ENCODE measurements around the gene UNC5B.

The UNC5B gene

DNA sequence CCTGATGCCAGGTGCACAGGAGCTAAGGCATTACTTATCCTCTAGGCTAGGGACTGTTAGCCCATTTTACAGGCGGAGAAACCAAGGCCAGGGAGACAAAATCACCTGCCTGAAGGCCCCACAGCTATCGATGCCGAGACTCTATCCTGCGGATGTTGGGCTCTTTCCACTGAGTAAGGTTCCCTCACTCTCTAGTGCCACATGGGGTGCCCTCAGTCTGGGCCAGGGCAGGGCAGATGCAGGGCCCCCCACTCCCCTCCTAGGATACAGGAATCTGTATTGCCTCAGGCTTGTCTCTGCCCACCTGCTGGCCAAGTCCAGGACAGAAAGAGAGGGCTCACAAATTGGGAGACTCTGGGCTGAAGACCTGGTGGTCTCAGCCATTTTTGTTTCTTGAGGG lies 45.7 kb downstream of the UNC5B start:
- TF ChIP-seq, protein P1, sequence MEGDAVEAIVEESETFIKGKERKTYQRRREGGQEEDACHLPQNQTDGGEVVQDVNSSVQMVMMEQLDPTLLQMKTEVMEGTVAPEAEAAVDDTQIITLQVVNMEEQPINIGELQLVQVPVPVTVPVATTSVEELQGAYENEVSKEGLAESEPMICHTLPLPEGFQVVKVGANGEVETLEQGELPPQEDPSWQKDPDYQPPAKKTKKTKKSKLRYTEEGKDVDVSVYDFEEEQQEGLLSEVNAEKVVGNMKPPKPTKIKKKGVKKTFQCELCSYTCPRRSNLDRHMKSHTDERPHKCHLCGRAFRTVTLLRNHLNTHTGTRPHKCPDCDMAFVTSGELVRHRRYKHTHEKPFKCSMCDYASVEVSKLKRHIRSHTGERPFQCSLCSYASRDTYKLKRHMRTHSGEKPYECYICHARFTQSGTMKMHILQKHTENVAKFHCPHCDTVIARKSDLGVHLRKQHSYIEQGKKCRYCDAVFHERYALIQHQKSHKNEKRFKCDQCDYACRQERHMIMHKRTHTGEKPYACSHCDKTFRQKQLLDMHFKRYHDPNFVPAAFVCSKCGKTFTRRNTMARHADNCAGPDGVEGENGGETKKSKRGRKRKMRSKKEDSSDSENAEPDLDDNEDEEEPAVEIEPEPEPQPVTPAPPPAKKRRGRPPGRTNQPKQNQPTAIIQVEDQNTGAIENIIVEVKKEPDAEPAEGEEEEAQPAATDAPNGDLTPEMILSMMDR (IDR thresholded peaks at IDR 0.05; ENCODE audit: low read depth, low read length, missing control alignments): no peak
- H3K4me3 ChIP-seq (replicated peaks; ENCODE audit: low read depth, low read length): no peak overlapping the region
- no peak for DNase-seq (ENCODE audit: extremely low read depth, low read depth)

DNA sequence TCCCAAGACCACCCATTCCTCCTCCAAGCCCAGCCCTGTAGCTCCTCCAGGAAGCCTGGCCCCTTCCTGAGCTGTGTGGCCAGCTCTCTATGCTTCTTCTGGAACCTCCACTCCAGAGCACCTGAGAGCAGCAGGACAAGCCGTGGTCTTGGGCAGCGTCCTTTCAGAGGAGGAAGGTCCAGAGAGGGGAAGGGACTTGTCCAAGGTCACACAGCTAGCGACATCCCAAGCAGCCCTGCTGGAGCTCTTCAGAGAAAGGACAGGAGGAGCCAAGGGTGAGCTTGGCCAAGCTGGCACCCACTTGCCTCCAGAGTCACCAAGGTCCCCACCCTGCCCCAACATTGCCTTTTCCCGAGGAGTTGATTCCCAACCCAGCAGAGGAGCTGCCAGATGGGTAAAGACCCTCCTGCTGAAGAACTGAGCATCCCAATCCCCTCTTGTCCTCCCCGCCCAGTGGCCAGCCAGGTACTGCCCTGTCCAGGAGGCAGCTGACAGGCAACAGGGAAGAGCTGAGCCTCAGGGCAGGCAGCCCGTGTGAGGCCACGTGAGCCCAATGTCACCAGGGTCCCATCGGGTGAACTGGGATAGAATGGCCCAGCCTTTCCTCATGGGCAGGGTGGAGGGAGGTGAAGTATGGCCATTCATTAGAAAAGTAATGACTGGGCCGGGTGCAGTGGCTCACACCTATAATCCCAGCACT lies 46.2 kb downstream of the UNC5B start:
- no peak for DNase-seq (ENCODE audit: extremely low read depth, low read depth)
- TF ChIP-seq, protein P1 (IDR thresholded peaks at IDR 0.05; ENCODE audit: low read depth, low read length, missing control alignments): no peak
- H3K4me3 ChIP-seq (replicated peaks; ENCODE audit: low read depth, low read length): no peak overlapping the region

DNA sequence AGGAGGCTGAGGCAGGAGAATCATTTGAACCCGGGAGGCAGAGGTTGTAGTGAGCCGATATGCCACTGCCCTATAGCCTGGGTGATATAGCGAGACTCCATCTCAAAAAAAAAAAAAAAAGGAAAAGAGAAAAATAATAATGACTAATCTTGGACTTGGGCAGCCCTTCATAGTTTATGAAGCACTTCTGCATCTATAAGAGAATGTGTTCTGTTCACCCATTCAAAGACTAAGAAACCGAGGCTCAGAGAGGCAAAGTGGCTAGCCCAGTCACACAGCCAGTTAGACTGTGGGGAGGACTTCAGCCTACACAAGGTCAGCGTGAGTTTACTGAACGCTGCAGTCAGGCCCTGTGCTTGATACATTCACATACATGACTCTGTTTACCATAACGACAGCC lies 46.9 kb downstream of the UNC5B start:
- no peak overlapping the region for H3K4me3 ChIP-seq (replicated peaks; ENCODE audit: low read depth, low read length)
- TF ChIP-seq, protein P1 (IDR thresholded peaks at IDR 0.05; ENCODE audit: low read depth, low read length, missing control alignments): no peak
- no peak for DNase-seq (ENCODE audit: extremely low read depth, low read depth)

DNA sequence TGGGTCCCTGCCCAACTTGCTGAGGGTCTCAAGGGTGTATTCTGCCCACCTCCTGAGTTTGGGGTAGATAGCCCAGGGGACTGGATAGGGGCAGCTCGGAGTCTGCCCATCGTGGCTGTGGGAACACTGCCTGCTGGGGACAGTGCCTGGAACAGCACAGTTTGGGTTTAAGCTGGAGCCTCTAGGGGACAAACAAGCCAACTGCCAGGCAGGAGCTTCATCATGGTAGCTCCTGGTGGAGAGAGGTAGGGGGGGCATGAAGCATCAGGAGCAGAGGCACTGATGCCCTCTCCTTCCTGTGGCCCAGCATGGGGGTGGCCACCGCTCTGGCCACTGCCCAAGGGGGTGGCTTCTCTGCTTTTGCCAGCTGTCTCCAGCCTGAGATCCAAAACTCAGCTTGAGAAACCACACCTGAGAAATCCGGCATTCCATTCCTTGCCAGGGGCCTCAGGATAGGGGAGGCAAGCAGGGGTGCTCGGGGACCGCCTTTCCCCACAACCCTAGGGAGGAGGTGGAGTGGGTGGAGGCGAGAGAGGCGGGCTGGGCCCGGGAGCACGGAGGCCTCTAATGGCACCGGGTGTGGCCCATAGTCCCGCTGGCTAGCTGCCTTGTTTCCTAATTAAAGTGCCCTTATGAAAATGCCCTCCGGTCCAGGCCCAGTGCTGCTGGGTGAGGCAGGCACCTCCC lies 47.6 kb downstream of the UNC5B start:
- no peak overlapping the region for H3K4me3 ChIP-seq (replicated peaks; ENCODE audit: low read depth, low read length)
- TF ChIP-seq, protein P1 (IDR thresholded peaks at IDR 0.05; ENCODE audit: low read depth, low read length, missing control alignments): no peak
- DNase-seq (ENCODE audit: extremely low read depth, low read depth): no peak

DNA sequence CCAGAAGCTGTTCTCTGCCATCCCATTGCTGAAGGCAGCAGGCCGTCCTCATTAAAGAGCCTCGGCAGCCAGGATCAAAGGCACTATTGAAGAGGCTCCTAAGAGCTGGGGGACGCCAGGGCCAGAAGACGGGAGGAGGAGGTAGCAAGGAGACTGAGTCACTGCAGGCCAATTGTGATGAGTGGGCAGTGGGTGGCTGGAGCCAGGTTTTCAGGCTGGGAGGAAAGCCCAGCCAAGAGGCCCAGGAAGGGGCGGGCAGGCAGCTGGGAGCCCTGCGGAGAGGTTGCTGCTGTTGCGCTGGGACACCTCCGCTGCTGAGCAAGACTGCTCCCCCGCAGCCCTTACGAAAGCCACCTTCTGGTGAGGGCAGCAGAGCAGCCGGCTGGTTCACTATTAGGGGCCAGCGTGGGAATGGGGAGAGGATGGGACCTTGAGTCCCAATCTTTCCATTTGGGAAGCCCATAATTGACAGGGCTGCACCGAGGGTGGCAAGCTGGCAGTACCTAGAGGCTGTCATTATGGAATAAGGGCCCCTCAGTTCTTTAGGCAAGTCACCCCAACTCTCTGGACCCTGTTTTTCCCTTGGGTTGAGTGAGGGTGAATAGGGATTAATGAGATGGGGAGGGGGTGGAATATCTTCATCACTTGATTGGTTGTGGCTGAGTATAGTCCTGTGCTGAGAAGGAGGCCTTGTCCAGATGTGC lies 48.4 kb downstream of the UNC5B start:
- TF ChIP-seq, protein P1 (IDR thresholded peaks at IDR 0.05; ENCODE audit: low read depth, low read length, missing control alignments): no peak
- no peak overlapping the region for H3K4me3 ChIP-seq (replicated peaks; ENCODE audit: low read depth, low read length)
- DNase-seq (ENCODE audit: extremely low read depth, low read depth): no peak

DNA sequence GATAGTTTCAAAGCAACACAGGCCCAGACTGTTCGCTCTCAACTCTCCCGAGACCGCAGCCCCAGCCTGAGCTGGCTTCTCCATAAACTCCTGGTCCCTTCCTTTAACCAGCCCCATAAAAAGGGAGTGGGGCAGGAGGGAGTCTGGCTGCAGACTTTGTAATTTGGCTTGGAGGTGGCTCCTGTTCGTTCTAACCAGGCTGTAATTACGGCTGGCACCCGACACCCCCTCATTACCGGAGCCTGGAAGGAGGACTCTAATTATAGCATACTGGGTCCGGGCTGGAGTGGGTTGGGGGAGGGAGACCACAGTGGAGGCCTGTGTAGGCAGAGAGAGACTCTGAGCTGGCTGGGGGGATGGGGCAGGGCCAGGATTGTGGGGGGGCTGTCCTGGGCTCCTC lies 49.7 kb downstream of the UNC5B start:
- TF ChIP-seq, protein P1 (IDR thresholded peaks at IDR 0.05; ENCODE audit: low read depth, low read length, missing control alignments): no peak
- H3K4me3 ChIP-seq (replicated peaks; ENCODE audit: low read depth, low read length): no peak overlapping the region
- DNase-seq (ENCODE audit: extremely low read depth, low read depth): no peak

Data from HFF-Myc (cell line).